HEK293 (cell line): Measurements from ENCODE around the gene SLC17A9.

ENCODE experiments used
- CTCF ChIA-PET: fragments of 350-600 bp; formaldehyde crosslinking; extraction: SDS; loops from one replicate; lab custom pipeline; 2021; ENCODE audit warnings: antibody characterized with exemption; lab: Yijun Ruan, JAX
- POLR2A ChIA-PET: fragments of 300-600 bp; formaldehyde crosslinking; extraction: SDS; loops from one replicate; lab custom pipeline; 2020; ENCODE audit warnings: antibody characterized with exemption, inconsistent platforms; lab: Yijun Ruan, JAX
- H3K27ac ChIP-seq: fragments of 200-500 bp; sonication (Bioruptor generic); 2 replicates; pipeline ENCODE4 v1.5.1; 2014; ENCODE audit warnings: low read depth, low read length, control low read depth, inconsistent platforms; ENCODE audit errors: extremely low read depth
- H3K36me3 ChIP-seq, 2 experiments: fragments of 200-500 bp in 1 of 2; sonication (Bioruptor generic) in 1 of 2; 1 replicate in 1 of 2; 2 replicates in 1 of 2; pipeline ENCODE4 v1.5.1; 2014 to 2017; ENCODE audit warnings: inconsistent platforms in 2 of 2, low read length in 2 of 2; ENCODE audit not compliant: control insufficient read depth in 2 of 2, insufficient read depth in 1 of 2
- H3K4me1 ChIP-seq: fragments of 200-500 bp; sonication (Bioruptor generic); 2 replicates; pipeline ENCODE4 v1.5.1; 2014; ENCODE audit warnings: mild to moderate bottlenecking, low read length, inconsistent platforms; ENCODE audit not compliant: control insufficient read depth, insufficient read depth
- H3K4me3 ChIP-seq: 2 replicates; pipeline ENCODE4 v1.5.1; 2011; ENCODE audit warnings: low read depth, mild to moderate bottlenecking, control low read depth, low read length, moderate library complexity
- H3K9me3 ChIP-seq: fragments of 200-500 bp; sonication (Bioruptor generic); 2 replicates; pipeline ENCODE4 v1.5.1; 2014; ENCODE audit warnings: low read depth, low read length, inconsistent platforms; ENCODE audit not compliant: control insufficient read depth, insufficient read depth
- HOXA7 ChIP-seq: sonication (generic); formaldehyde crosslinking; IDR thresholded peaks from 2 replicates; pipeline ENCODE4 v1.8.1; 2022; ENCODE audit warnings: missing genetic modification reagents, borderline replicate concordance
- INSM2 ChIP-seq: fragments of 450-650 bp; formaldehyde crosslinking; IDR thresholded peaks from 2 replicates; pipeline ENCODE4 v1.5.1; 2016; ENCODE audit warnings: missing biosample characterization, missing genetic modification characterization
- KLF9 ChIP-seq: fragments of 450-650 bp; formaldehyde crosslinking; IDR thresholded peaks from 2 replicates; pipeline ENCODE4 v1.5.1; 2016; ENCODE audit warnings: missing biosample characterization, missing genetic modification characterization, low read depth
- MYNN ChIP-seq: fragments of 450-650 bp; formaldehyde crosslinking; IDR thresholded peaks from 2 replicates; pipeline ENCODE4 v1.5.1; 2016; ENCODE audit warnings: missing biosample characterization, missing genetic modification characterization, borderline replicate concordance
- TCF7L2 ChIP-seq: IDR thresholded peaks from 2 replicates; pipeline ENCODE4 v1.6.1; 2011; ENCODE audit warnings: low read depth, mild to moderate bottlenecking, inconsistent platforms, low read length, moderate library complexity, borderline replicate concordance
- ZBTB17 ChIP-seq: fragments of 450-650 bp; formaldehyde crosslinking; IDR thresholded peaks from 2 replicates; pipeline ENCODE4 v1.5.1; 2016; ENCODE audit warnings: missing biosample characterization, missing genetic modification characterization
- ZBTB8A ChIP-seq: fragments of 450-650 bp; formaldehyde crosslinking; IDR thresholded peaks from 2 replicates; pipeline ENCODE4 v1.5.1; 2016; ENCODE audit warnings: missing biosample characterization, missing genetic modification characterization
- ZNF114 ChIP-seq: fragments of 450-650 bp; formaldehyde crosslinking; IDR thresholded peaks from 2 replicates; pipeline ENCODE4 v1.5.0; 2017; ENCODE audit warnings: missing biosample characterization, missing genetic modification characterization
- ZNF155 ChIP-seq: fragments of 450-650 bp; formaldehyde crosslinking; IDR thresholded peaks from 2 replicates; pipeline ENCODE4 v1.5.1; 2016; ENCODE audit warnings: missing biosample characterization, missing genetic modification characterization
- ZNF426 ChIP-seq: fragments of 450-650 bp; formaldehyde crosslinking; IDR thresholded peaks from 2 replicates; pipeline ENCODE4 v1.5.1; 2017; ENCODE audit warnings: missing biosample characterization, missing genetic modification characterization, mild to moderate bottlenecking, inconsistent platforms, moderate library complexity
- ZNF433 ChIP-seq: fragments of 450-650 bp; formaldehyde crosslinking; IDR thresholded peaks from 2 replicates; pipeline ENCODE4 v1.5.1; 2016; ENCODE audit warnings: missing biosample characterization, missing genetic modification characterization, low read depth
- ZNF529 ChIP-seq: fragments of 450-650 bp; formaldehyde crosslinking; IDR thresholded peaks from 2 replicates; pipeline ENCODE4 v1.5.1; 2017; ENCODE audit warnings: missing genetic modification characterization, missing biosample characterization; ENCODE audit not compliant: insufficient replicate concordance
- ZNF549 ChIP-seq: fragments of 450-650 bp; IDR thresholded peaks from 2 replicates; pipeline ENCODE4 v1.5.1; 2018; ENCODE audit warnings: missing biosample characterization, missing genetic modification characterization, mild to moderate bottlenecking, inconsistent platforms, moderate library complexity
- ZNF558 ChIP-seq: fragments of 450-650 bp; formaldehyde crosslinking; IDR thresholded peaks from 2 replicates; pipeline ENCODE4 v1.5.1; 2016; ENCODE audit warnings: missing biosample characterization, missing genetic modification characterization
- ZNF561 ChIP-seq: fragments of 450-650 bp; IDR thresholded peaks from 2 replicates; pipeline ENCODE4 v1.5.1; 2018; ENCODE audit warnings: missing biosample characterization, missing genetic modification characterization, borderline replicate concordance
- ZNF621 ChIP-seq: fragments of 450-650 bp; formaldehyde crosslinking; IDR thresholded peaks from 2 replicates; pipeline ENCODE4 v1.5.1; 2017; ENCODE audit warnings: missing biosample characterization, missing genetic modification characterization
- ZNF626 ChIP-seq: fragments of 450-650 bp; sonication (Bioruptor Pico); formaldehyde crosslinking; IDR thresholded peaks from 2 replicates; pipeline ENCODE4 v1.5.1; 2018; ENCODE audit warnings: missing biosample characterization, missing genetic modification characterization, inconsistent platforms
- ZNF654 ChIP-seq: fragments of 450-650 bp; formaldehyde crosslinking; IDR thresholded peaks from 2 replicates; pipeline ENCODE4 v1.5.1; 2016; ENCODE audit warnings: low read depth, missing biosample characterization, missing genetic modification characterization
- ZNF658 ChIP-seq: fragments of 450-650 bp; formaldehyde crosslinking; IDR thresholded peaks from 2 replicates; pipeline ENCODE4; 2016; ENCODE audit warnings: missing biosample characterization, missing genetic modification characterization
- ZNF664 ChIP-seq: fragments of 450-650 bp; formaldehyde crosslinking; IDR thresholded peaks from 2 replicates; pipeline ENCODE4 v1.5.1; 2016; ENCODE audit warnings: missing biosample characterization, missing genetic modification characterization
- ZNF76 ChIP-seq: fragments of 450-650 bp; formaldehyde crosslinking; IDR thresholded peaks from 2 replicates; pipeline ENCODE4; 2016; ENCODE audit warnings: low read depth, missing biosample characterization, missing genetic modification characterization, borderline replicate concordance
- ZSCAN16 ChIP-seq: fragments of 450-650 bp; formaldehyde crosslinking; IDR thresholded peaks from 2 replicates; pipeline ENCODE4 v1.5.1; 2016; ENCODE audit warnings: missing biosample characterization, missing genetic modification characterization
- TF ChIP-seq, protein P1 (sequence below): fragments of 450-650 bp; formaldehyde crosslinking; IDR thresholded peaks from 2 replicates; pipeline ENCODE4 v1.5.1; 2016; ENCODE audit warnings: missing biosample characterization, missing genetic modification characterization
- TF ChIP-seq, protein P2 (sequence below): fragments of 450-650 bp; formaldehyde crosslinking; IDR thresholded peaks from 2 replicates; pipeline ENCODE4 v1.5.1; 2016; ENCODE audit warnings: missing biosample characterization, missing genetic modification characterization
- TF ChIP-seq, protein P3 (sequence below): IDR thresholded peaks from 2 replicates; pipeline ENCODE4 v1.6.1; 2011; ENCODE audit warnings: mild to moderate bottlenecking, low read depth, low read length, borderline replicate concordance

Gene SLC17A9

DNA sequence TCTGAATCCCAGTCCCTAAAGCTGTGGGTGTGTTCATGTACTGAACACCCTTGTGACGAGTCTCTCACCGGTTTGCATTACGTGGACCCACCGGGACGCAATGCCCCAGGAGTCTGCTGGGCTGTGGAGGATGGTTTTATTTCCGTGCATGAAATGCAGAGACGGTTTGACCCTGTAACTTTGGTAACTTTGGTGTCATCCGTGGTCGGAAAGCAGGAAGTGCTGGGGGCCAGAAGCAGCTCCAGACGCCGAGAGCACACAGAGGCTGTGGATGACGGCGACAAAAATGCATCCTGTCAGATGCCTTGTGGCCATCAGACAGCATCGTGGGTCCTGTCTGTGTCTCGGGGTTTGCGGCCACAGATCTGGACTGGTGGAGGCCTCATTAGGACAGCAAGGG, 47.1 kb downstream of the SLC17A9 start:
- CTCF ChIA-PET = no interaction called here
- no peaks in the 10 kb centered on the region for H3K36me3 ChIP-seq
- no peak overlapping the region for H3K27ac ChIP-seq
- POLR2A ChIA-PET = no interaction called here
- no peak overlapping the region for H3K4me3 ChIP-seq
- TF ChIP-seq HOXA7 (CRISPR knock-in tag) (no peak), ZBTB8A (tag by site-specific recombination) (no peak), KLF9 (no peak)
- H3K4me1 ChIP-seq = no peaks in the 10 kb centered on the region
- H3K9me3 ChIP-seq = no peaks in the 10 kb centered on the region

GRCh38 chr20:63000036-63000435, 47.5 kb downstream of the SLC17A9 start:
- ChIA-PET CTCF (no interaction called here), POLR2A (no interaction called here)
- Histone ChIP-seq H3K27ac (no peak overlapping the region), H3K4me1 (no peaks in the 10 kb centered on the region), H3K36me3 (no peaks in the 10 kb centered on the region), H3K4me3 (no peak overlapping the region), H3K9me3 (no peaks in the 10 kb centered on the region)
- TF ChIP-seq, protein P1, sequence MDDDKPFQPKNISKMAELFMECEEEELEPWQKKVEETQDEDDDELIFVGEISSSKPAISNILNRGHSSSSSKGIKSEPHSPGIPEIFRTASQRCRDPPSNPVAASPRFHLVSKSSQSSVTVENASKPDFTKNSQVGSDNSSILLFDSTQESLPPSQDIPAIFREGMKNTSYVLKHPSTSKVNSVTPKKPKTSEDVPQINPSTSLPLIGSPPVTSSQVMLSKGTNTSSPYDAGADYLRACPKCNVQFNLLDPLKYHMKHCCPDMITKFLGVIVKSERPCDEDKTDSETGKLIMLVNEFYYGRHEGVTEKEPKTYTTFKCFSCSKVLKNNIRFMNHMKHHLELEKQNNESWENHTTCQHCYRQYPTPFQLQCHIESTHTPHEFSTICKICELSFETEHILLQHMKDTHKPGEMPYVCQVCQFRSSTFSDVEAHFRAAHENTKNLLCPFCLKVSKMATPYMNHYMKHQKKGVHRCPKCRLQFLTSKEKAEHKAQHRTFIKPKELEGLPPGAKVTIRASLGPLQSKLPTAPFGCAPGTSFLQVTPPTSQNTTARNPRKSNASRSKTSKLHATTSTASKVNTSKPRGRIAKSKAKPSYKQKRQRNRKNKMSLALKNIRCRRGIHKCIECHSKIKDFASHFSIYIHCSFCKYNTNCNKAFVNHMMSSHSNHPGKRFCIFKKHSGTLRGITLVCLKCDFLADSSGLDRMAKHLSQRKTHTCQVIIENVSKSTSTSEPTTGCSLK = no peak
- TF ChIP-seq ZSCAN16 = no peak
- no peak for TF ChIP-seq MYNN
- TF ChIP-seq, protein P2, sequence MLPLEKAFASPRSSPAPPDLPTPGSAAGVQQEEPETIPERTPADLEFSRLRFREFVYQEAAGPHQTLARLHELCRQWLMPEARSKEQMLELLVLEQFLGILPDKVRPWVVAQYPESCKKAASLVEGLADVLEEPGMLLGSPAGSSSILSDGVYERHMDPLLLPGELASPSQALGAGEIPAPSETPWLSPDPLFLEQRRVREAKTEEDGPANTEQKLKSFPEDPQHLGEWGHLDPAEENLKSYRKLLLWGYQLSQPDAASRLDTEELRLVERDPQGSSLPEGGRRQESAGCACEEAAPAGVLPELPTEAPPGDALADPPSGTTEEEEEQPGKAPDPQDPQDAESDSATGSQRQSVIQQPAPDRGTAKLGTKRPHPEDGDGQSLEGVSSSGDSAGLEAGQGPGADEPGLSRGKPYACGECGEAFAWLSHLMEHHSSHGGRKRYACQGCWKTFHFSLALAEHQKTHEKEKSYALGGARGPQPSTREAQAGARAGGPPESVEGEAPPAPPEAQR = no peak
- no peak for TF ChIP-seq ZNF76
- no peak for TF ChIP-seq ZNF558
- TF ChIP-seq ZNF561 = no peak
- TF ChIP-seq TCF7L2 = no peak
- no peak for TF ChIP-seq ZNF658 (tag by site-specific recombination)
- no peak for TF ChIP-seq ZNF549 (tag by site-specific recombination)
- TF ChIP-seq ZNF426 = no peak
- no peak for TF ChIP-seq ZNF664 (tag by site-specific recombination)
- TF ChIP-seq, protein P3, sequence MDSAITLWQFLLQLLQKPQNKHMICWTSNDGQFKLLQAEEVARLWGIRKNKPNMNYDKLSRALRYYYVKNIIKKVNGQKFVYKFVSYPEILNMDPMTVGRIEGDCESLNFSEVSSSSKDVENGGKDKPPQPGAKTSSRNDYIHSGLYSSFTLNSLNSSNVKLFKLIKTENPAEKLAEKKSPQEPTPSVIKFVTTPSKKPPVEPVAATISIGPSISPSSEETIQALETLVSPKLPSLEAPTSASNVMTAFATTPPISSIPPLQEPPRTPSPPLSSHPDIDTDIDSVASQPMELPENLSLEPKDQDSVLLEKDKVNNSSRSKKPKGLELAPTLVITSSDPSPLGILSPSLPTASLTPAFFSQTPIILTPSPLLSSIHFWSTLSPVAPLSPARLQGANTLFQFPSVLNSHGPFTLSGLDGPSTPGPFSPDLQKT = no peak

GRCh38 chr20:63000958-63001357, 48.4 kb downstream of the SLC17A9 start:
- no peak overlapping the region for H3K4me3 ChIP-seq
- no peaks in the 10 kb centered on the region for H3K9me3 ChIP-seq
- no peaks in the 10 kb centered on the region for H3K36me3 ChIP-seq
- ChIA-PET POLR2A (no interaction called here), CTCF (interaction anchor here (0.9 kb wide), 1 partner anchor 28 kb away, joined by 3 read pairs; no protein-coding TSS in a partner anchor)
- no peaks in the 10 kb centered on the region for H3K4me1 ChIP-seq
- no peak for TF ChIP-seq ZNF558
- H3K27ac ChIP-seq = no peak overlapping the region

DNA sequence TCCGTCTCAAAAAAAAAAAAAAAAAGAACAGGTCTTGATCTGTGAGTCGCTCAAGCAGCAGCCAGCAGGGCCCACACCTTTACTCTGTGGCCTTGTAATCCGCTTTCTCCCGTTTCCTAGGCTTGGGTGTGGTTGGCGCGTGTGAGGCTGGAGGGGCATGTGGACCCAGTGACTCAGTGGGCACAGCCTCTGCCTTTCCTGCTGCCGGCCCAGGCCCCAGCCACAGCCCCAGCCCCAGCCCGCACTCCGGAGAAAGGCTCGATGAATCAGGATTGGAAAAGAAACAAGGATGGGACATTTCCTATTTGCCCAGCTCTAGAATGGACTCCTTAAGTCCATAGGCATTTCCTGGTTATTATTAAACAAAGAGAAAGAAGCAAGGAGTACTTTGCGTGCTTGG, 50.0 kb downstream of the SLC17A9 start:
- TF ChIP-seq ZNF654 (no peak), ZNF529 (tag by site-specific recombination) (no peak), ZBTB17 (tag by site-specific recombination) (no peak), ZNF621 (tag by site-specific recombination) (no peak), ZNF155 (tag by site-specific recombination) (no peak), ZNF658 (tag by site-specific recombination) (no peak), INSM2 (tag by site-specific recombination) (no peak), ZNF626 (no peak), ZNF433 (tag by site-specific recombination) (no peak), ZNF114 (tag by site-specific recombination) (no peak)
- no peaks in the 10 kb centered on the region for H3K4me1 ChIP-seq
- H3K4me3 ChIP-seq = no peak overlapping the region
- no peaks in the 10 kb centered on the region for H3K36me3 ChIP-seq
- POLR2A ChIA-PET = no interaction called here
- CTCF ChIA-PET = interaction anchor here (0.5 kb wide), 1 partner anchor 382 kb away, joined by 3 read pairs; no protein-coding TSS in a partner anchor
- no peaks in the 10 kb centered on the region for H3K9me3 ChIP-seq
- H3K27ac ChIP-seq = no peak overlapping the region
